ENCODE results near the gene PAK2.
"Not testable (repeated sequence)": the region's sequence is repeated elsewhere in the genome, so short reads cannot be mapped to it uniquely, and the experiment has no call there.

DNA sequence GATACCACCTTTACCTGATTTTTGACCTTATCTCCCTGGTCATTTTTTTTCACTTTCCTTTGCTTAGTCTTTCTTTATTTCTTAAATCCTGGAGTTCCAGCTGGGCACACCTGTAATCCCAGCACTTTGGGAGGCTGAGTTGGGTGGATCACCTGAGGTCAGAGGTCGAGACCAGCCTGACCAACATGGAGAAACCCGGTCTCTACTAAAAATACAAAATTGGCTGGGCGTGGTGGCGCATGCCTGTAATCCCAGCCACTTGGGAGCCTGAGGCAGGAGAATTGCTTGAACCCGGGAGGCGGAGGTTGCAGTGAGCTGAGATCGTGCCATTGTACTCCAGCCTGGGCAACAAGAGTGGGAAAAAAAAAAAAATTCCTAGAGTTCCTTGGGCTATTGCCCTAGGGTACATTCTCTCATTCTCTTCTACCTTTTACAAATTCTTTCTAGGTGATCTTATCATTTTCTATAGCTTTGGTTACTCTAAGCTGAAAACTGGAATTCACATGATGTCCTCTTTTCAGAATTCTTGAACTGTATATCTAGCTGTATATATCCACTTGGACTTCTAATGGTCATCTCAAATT lies 134.9 kb downstream of the PAK2 start:
- not testable (repeated sequence) for TF ChIP-seq POLR2A (IDR thresholded peaks at IDR 0.05; ENCODE audit: low read length); GATA1 (IDR thresholded peaks at IDR 0.05; ENCODE audit: low read depth, low read length)
